ENCODE measurements around the gene HBQ1. TPM values are rescaled to one million over a fixed set of nuclear protein-coding genes. Genes with fewer than 3 reads are reported as not detected.

HBQ1 gene
- 0.55 and 0.60 TPM in 2 replicates for polyA plus RNA-seq (2013)

- Histone ChIP-seq H3K4me1 (ENCODE audit: control insufficient read depth in 1 of 2, insufficient read depth in 2 of 2, low read length in 2 of 2) (peaks cover 5 to 11% of the 10 kb centered on the region in 2 experiments), H3K18ac (ENCODE audit: low read length) (no peak within 1 kb of the TSS), H3K79me1 (ENCODE audit: low read length) (no peaks in the 10 kb centered on the region), H4K12ac (ENCODE audit: low read depth, low read length) (no peak within 1 kb of the TSS), H2BK120ac (ENCODE audit: insufficient read depth, low read length, poor library complexity) (no peak within 1 kb of the TSS), H2BK5ac (ENCODE audit: low read depth, low read length, poor library complexity) (no peak within 1 kb of the TSS), H3K23ac (ENCODE audit: low read length) (no peak within 1 kb of the TSS), H3K14ac (ENCODE audit: low read length) (no peak within 1 kb of the TSS), H4K8ac (ENCODE audit: low read depth, low read length) (no peak within 1 kb of the TSS), H3K79me2 (ENCODE audit: control insufficient read depth, insufficient read depth, low read length, poor library complexity) (no peaks in the 10 kb centered on the region), H3K9me3 (ENCODE audit: insufficient read depth, low read depth, low read length) (peaks cover 4% of the 10 kb centered on the region), H4K91ac (ENCODE audit: low read depth, low read length) (no peak within 1 kb of the TSS), H2AFZ (ENCODE audit: insufficient read depth, low read length, poor library complexity) (no peak within 1 kb of the TSS), H3K27ac (ENCODE audit: low read depth, low read length) (no peak within 1 kb of the TSS), H2BK12ac (ENCODE audit: low read length) (no peak within 1 kb of the TSS), H2AK5ac (ENCODE audit: low read length) (no peak within 1 kb of the TSS), H3K36me3 (ENCODE audit: control insufficient read depth in 1 of 2, insufficient read depth in 2 of 2, low read length in 2 of 2) (peaks cover 3 to 14% of the 10 kb centered on the region in 2 experiments), H3K9ac (ENCODE audit: low read length) (no peak within 1 kb of the TSS), H3K4ac (ENCODE audit: low read depth, low read length) (no peak within 1 kb of the TSS), H3K4me3 (ENCODE audit: low read depth, low read length) (no peak within 1 kb of the TSS), H3K4me2 (ENCODE audit: low read length) (peak within 1 kb of the TSS; percentile 46), H3K27me3 (ENCODE audit: insufficient read depth, low read length) (peaks cover 21% of the 10 kb centered on the region)
- WGBS (ENCODE audit: extremely low coverage, insufficient coverage, insufficient read length), result no CpG with 5 or more reads among the region's 59 CpGs
- peak in 1 of 2 donors; percentile 41 for DNase-seq
Observed at GRCh38 chr16:180101-180675, at the start of gene HBQ1. Gene HBQ1, plus strand, starts transcription at chr16:180459. Its CDS starts 28 bp downstream, at chr16:180487.

GRCh38 chr16:130533-131173 lies 49.6 kb upstream of the HBQ1 start:
- no peak overlapping the region for H4K91ac ChIP-seq (ENCODE audit: low read depth, low read length)
- no peaks in the 10 kb centered on the region for H3K79me2 ChIP-seq (ENCODE audit: control insufficient read depth, insufficient read depth, low read length, poor library complexity)
- H3K27ac ChIP-seq (ENCODE audit: low read depth, low read length), result no peak overlapping the region
- no peaks in the 10 kb centered on the region for H3K79me1 ChIP-seq (ENCODE audit: low read length)
- no peak overlapping the region for H4K8ac ChIP-seq (ENCODE audit: low read depth, low read length)
- DNase-seq, result no peak
- no peak overlapping the region for H2AFZ ChIP-seq (ENCODE audit: insufficient read depth, low read length, poor library complexity)
- no peak overlapping the region for H2AK5ac ChIP-seq (ENCODE audit: low read length)
- no peak overlapping the region for H3K23ac ChIP-seq (ENCODE audit: low read length)
- no peak overlapping the region for H2BK120ac ChIP-seq (ENCODE audit: insufficient read depth, low read length, poor library complexity)
- WGBS (ENCODE audit: extremely low coverage, insufficient coverage, insufficient read length), result no CpG with 5 or more reads among the region's 15 CpGs
- H3K14ac ChIP-seq (ENCODE audit: low read length), result no peak overlapping the region
- H3K4me1 ChIP-seq (ENCODE audit: control insufficient read depth in 1 of 2, insufficient read depth in 2 of 2, low read length in 2 of 2), result no peaks in the 10 kb centered on the region
- H3K9ac ChIP-seq (ENCODE audit: low read length), result no peak overlapping the region
- H3K18ac ChIP-seq (ENCODE audit: low read length), result no peak overlapping the region
- no peak overlapping the region for H3K4ac ChIP-seq (ENCODE audit: low read depth, low read length)
- H3K9me3 ChIP-seq (ENCODE audit: insufficient read depth, low read depth, low read length), result no peaks in the 10 kb centered on the region
- H3K4me3 ChIP-seq (ENCODE audit: low read depth, low read length), result no peak overlapping the region
- H3K36me3 ChIP-seq (ENCODE audit: control insufficient read depth in 1 of 2, insufficient read depth in 2 of 2, low read length in 2 of 2), result no peaks in the 10 kb centered on the region
- H3K4me2 ChIP-seq (ENCODE audit: low read length), result no peak overlapping the region
- H3K27me3 ChIP-seq (ENCODE audit: insufficient read depth, low read length), result no peaks in the 10 kb centered on the region
- H2BK12ac ChIP-seq (ENCODE audit: low read length), result no peak overlapping the region
- H4K12ac ChIP-seq (ENCODE audit: low read depth, low read length), result no peak overlapping the region
- no peak overlapping the region for H2BK5ac ChIP-seq (ENCODE audit: low read depth, low read length, poor library complexity)

- no peaks in the 10 kb centered on the region for H3K79me1 ChIP-seq (ENCODE audit: low read length)
- H3K4ac ChIP-seq (ENCODE audit: low read depth, low read length), result no peak overlapping the region
- H3K4me3 ChIP-seq (ENCODE audit: low read depth, low read length), result no peak overlapping the region
- H3K36me3 ChIP-seq (ENCODE audit: control insufficient read depth in 1 of 2, insufficient read depth in 2 of 2, low read length in 2 of 2), result no peaks in the 10 kb centered on the region
- H4K12ac ChIP-seq (ENCODE audit: low read depth, low read length), result no peak overlapping the region
- no peak overlapping the region for H4K91ac ChIP-seq (ENCODE audit: low read depth, low read length)
- H3K4me1 ChIP-seq (ENCODE audit: control insufficient read depth in 1 of 2, insufficient read depth in 2 of 2, low read length in 2 of 2), result no peaks in the 10 kb centered on the region
- H3K14ac ChIP-seq (ENCODE audit: low read length), result no peak overlapping the region
- no peak overlapping the region for H2BK5ac ChIP-seq (ENCODE audit: low read depth, low read length, poor library complexity)
- no peak for DNase-seq
- H4K8ac ChIP-seq (ENCODE audit: low read depth, low read length), result no peak overlapping the region
- H3K79me2 ChIP-seq (ENCODE audit: control insufficient read depth, insufficient read depth, low read length, poor library complexity), result no peaks in the 10 kb centered on the region
- no peak overlapping the region for H2BK12ac ChIP-seq (ENCODE audit: low read length)
- no peak overlapping the region for H3K18ac ChIP-seq (ENCODE audit: low read length)
- no peaks in the 10 kb centered on the region for H3K9me3 ChIP-seq (ENCODE audit: insufficient read depth, low read depth, low read length)
- no peak overlapping the region for H3K4me2 ChIP-seq (ENCODE audit: low read length)
- H3K27me3 ChIP-seq (ENCODE audit: insufficient read depth, low read length), result no peaks in the 10 kb centered on the region
- H3K23ac ChIP-seq (ENCODE audit: low read length), result no peak overlapping the region
- no peak overlapping the region for H3K9ac ChIP-seq (ENCODE audit: low read length)
- WGBS (ENCODE audit: extremely low coverage, insufficient coverage, insufficient read length), result no CpG with 5 or more reads among the region's 7 CpGs
- H2BK120ac ChIP-seq (ENCODE audit: insufficient read depth, low read length, poor library complexity), result no peak overlapping the region
- no peak overlapping the region for H2AFZ ChIP-seq (ENCODE audit: insufficient read depth, low read length, poor library complexity)
- no peak overlapping the region for H3K27ac ChIP-seq (ENCODE audit: low read depth, low read length)
- no peak overlapping the region for H2AK5ac ChIP-seq (ENCODE audit: low read length)
Observed at GRCh38 chr16:132120-132519, 48.1 kb upstream of the HBQ1 start.

- Histone ChIP-seq H3K18ac (ENCODE audit: low read length) (no peak overlapping the region), H4K8ac (ENCODE audit: low read depth, low read length) (no peak overlapping the region), H3K79me1 (ENCODE audit: low read length) (peaks cover 4% of the 10 kb centered on the region), H2BK120ac (ENCODE audit: insufficient read depth, low read length, poor library complexity) (no peak overlapping the region), H3K4me1 (ENCODE audit: control insufficient read depth in 1 of 2, insufficient read depth in 2 of 2, low read length in 2 of 2) (peaks cover 0 to 2% of the 10 kb centered on the region in 2 experiments), H2BK12ac (ENCODE audit: low read length) (no peak overlapping the region), H3K36me3 (ENCODE audit: control insufficient read depth in 1 of 2, insufficient read depth in 2 of 2, low read length in 2 of 2) (no peaks in the 10 kb centered on the region), H3K79me2 (ENCODE audit: control insufficient read depth, insufficient read depth, low read length, poor library complexity) (peaks cover 2% of the 10 kb centered on the region), H3K23ac (ENCODE audit: low read length) (no peak overlapping the region), H3K27ac (ENCODE audit: low read depth, low read length) (no peak overlapping the region), H4K91ac (ENCODE audit: low read depth, low read length) (no peak overlapping the region), H3K14ac (ENCODE audit: low read length) (no peak overlapping the region), H2AFZ (ENCODE audit: insufficient read depth, low read length, poor library complexity) (no peak overlapping the region), H4K12ac (ENCODE audit: low read depth, low read length) (no peak overlapping the region), H2BK5ac (ENCODE audit: low read depth, low read length, poor library complexity) (no peak overlapping the region), H3K9me3 (ENCODE audit: insufficient read depth, low read depth, low read length) (no peaks in the 10 kb centered on the region), H3K4ac (ENCODE audit: low read depth, low read length) (no peak overlapping the region), H3K9ac (ENCODE audit: low read length) (no peak overlapping the region), H3K4me3 (ENCODE audit: low read depth, low read length) (no peak overlapping the region), H3K4me2 (ENCODE audit: low read length) (no peak overlapping the region), H2AK5ac (ENCODE audit: low read length) (no peak overlapping the region), H3K27me3 (ENCODE audit: insufficient read depth, low read length) (no peaks in the 10 kb centered on the region)
- DNase-seq, result no peak
- no CpG with 5 or more reads among the region's 2 CpGs for WGBS (ENCODE audit: extremely low coverage, insufficient coverage, insufficient read length)
Observed at GRCh38 chr16:133716-134115, 46.5 kb upstream of the HBQ1 start.
